ENCODE measurements around the gene DUOXA2.
"Not testable (repeated sequence)": the region's sequence is repeated elsewhere in the genome, so short reads cannot be mapped to it uniquely, and the experiment has no call there.

Gene DUOXA2

GRCh38 chr15:45114076-45114750 lies at the start of gene DUOXA2, which contains the start of gene DUOX2:
Gene DUOXA2, plus strand, starts transcription at chr15:45114326. Its CDS starts 280 bp downstream, at chr15:45114606.
Gene DUOX2, minus strand, starts transcription at chr15:45114172. Its CDS starts 761 bp downstream, at chr15:45113411.
- TF ChIP-seq CTCF (IDR thresholded peaks at IDR 0.05; ENCODE audit: borderline replicate concordance, insufficient read depth, low read depth, low read length) = no peak
- H3K4me3 ChIP-seq (ENCODE audit: low read depth, low read length) = no peak within 1 kb of the TSS

GRCh38 chr15:45064386-45064785 lies 49.7 kb upstream of the DUOXA2 start:
- no peak overlapping the region for H3K4me3 ChIP-seq (ENCODE audit: low read depth, low read length)
- TF ChIP-seq CTCF (IDR thresholded peaks at IDR 0.05; ENCODE audit: borderline replicate concordance, insufficient read depth, low read depth, low read length) = no peak

GRCh38 chr15:45069942-45070360 lies 44.2 kb upstream of the DUOXA2 start:
- not testable (repeated sequence) for H3K4me3 ChIP-seq (ENCODE audit: low read depth, low read length)

- not testable (repeated sequence) for H3K4me3 ChIP-seq (ENCODE audit: low read depth, low read length)
These were observed 40.5 kb upstream of the DUOXA2 start for GRCh38 chr15:45073602-45074001.

- not testable (repeated sequence) for H3K4me3 ChIP-seq (ENCODE audit: low read depth, low read length)
These were observed 38.4 kb upstream of the DUOXA2 start for GRCh38 chr15:45075440-45076320.

- H3K4me3 ChIP-seq (ENCODE audit: low read depth, low read length) = not testable (repeated sequence)
These were observed 36.7 kb upstream of the DUOXA2 start for GRCh38 chr15:45077391-45077790.

GRCh38 chr15:45079201-45079600 lies 34.9 kb upstream of the DUOXA2 start:
- H3K4me3 ChIP-seq (ENCODE audit: low read depth, low read length) = not testable (repeated sequence)

- not testable (repeated sequence) for H3K4me3 ChIP-seq (ENCODE audit: low read depth, low read length)
These were observed 34.4 kb upstream of the DUOXA2 start for GRCh38 chr15:45079628-45080246.

- not testable (repeated sequence) for H3K4me3 ChIP-seq (ENCODE audit: low read depth, low read length)
These were observed 33.5 kb upstream of the DUOXA2 start for GRCh38 chr15:45080593-45080992.

GRCh38 chr15:45082412-45082811 lies 31.7 kb upstream of the DUOXA2 start:
- H3K4me3 ChIP-seq (ENCODE audit: low read depth, low read length) = not testable (repeated sequence)

- no peak for TF ChIP-seq CTCF (IDR thresholded peaks at IDR 0.05; ENCODE audit: borderline replicate concordance, insufficient read depth, low read depth, low read length)
- no peak overlapping the region for H3K4me3 ChIP-seq (ENCODE audit: low read depth, low read length)
These were observed 30.9 kb upstream of the DUOXA2 start for GRCh38 chr15:45083223-45083622.
